GM13976 (cell line): ENCODE results near the gene GMIP.
A peak's percentile ranks its signal among the peaks of the same experiment; 100 is the strongest.
"Not testable (repeated sequence)": the region's sequence is repeated elsewhere in the genome, so short reads cannot be mapped to it uniquely, and the experiment has no call there.

Experiments used
- DNase-seq: peaks from one replicate; pipeline ENCODE4 v3.0.0; 2012; ENCODE audit warnings: low spot score
- CTCF ChIP-seq: IDR thresholded peaks from 2 replicates; pipeline ENCODE4 v1.5.1; 2012; ENCODE audit warnings: borderline replicate concordance, mild to moderate bottlenecking; ENCODE audit not compliant: insufficient read depth; ENCODE audit errors: extremely low read depth, missing control alignments, control extremely low read depth
- in situ Hi-C: fragments of 300-500 bp; cut with MboI; formaldehyde crosslinking; loops from one replicate; pipeline ENCODE4 v1.12.0; 2022; ENCODE audit warnings: low sequenced_read_pairs, mixed read lengths, inconsistent platforms; ENCODE audit not compliant: unreplicated experiment

The GMIP gene

GRCh38 chr19:19677579-19677978, 34.1 kb upstream of the GMIP start:
- DNase-seq = no peak
- no peak for TF ChIP-seq CTCF
- in situ Hi-C loops = no loop called here

GRCh38 chr19:19674315-19674714, 30.9 kb upstream of the GMIP start:
- no peak for TF ChIP-seq CTCF
- DNase-seq = no peak
- in situ Hi-C loops = no loop called here

GRCh38 chr19:19672816-19673215, 29.4 kb upstream of the GMIP start:
- no peak for TF ChIP-seq CTCF
- in situ Hi-C loops = no loop called here
- no peak for DNase-seq

- TF ChIP-seq CTCF = no peak
- DNase-seq = no peak
Observed at GRCh38 chr19:19670070-19670551, 26.7 kb upstream of the GMIP start.

GRCh38 chr19:19668230-19669012, 25.0 kb upstream of the GMIP start, which contains the start of gene ZNF101:
Gene ZNF101 (plus strand): TSS chr19:19668839. CDS start chr19:19668964, 125 bp downstream.
- no peak for TF ChIP-seq CTCF
- peak; percentile 96 for DNase-seq
- in situ Hi-C loops = no loop called here

More at GRCh38 chr19:19670070-19670551, 26.7 kb upstream of the GMIP start:
- in situ Hi-C loops = no loop called here

- DNase-seq, in situ Hi-C loops: not testable (repeated sequence)
Observed at GRCh38 chr19:19665420-19665948, 22.0 kb upstream of the GMIP start.
